G401 (cell line): ENCODE results near the gene SORL1. TPM values are rescaled to one million over a fixed set of nuclear protein-coding genes. Genes with fewer than 3 reads are reported as not detected.
"Not testable (repeated sequence)": the region's sequence is repeated elsewhere in the genome, so short reads cannot be mapped to it uniquely, and the experiment has no call there.

Source experiments
- DNase-seq: peaks from one replicate; pipeline ENCODE4 v3.0.0-alpha.2; 2015; ENCODE audit warnings: low spot score
- in situ Hi-C: cut with HindIII; loops from 2 replicates; pipeline ENCODE4 v1.10.0; 2016; ENCODE audit warnings: low sequenced_read_pairs, mixed read lengths
- total RNA-seq: library from RNA; depleted of rRNA; stranded (reverse); fragments of >200 nt; shearing (Covaris generic); gene quantifications from 2 replicates; pipeline ENCODE4 v1.2.3, GENCODE V29; 2014

SORL1 gene
- total RNA-seq, 1 experiment from 2014 or later = 0.14 TPM

- no peak for DNase-seq
- in situ Hi-C loops = no loop called here
Measured at GRCh38 chr11:121467471-121467870, 15.4 kb downstream of the SORL1 start.

DNA sequence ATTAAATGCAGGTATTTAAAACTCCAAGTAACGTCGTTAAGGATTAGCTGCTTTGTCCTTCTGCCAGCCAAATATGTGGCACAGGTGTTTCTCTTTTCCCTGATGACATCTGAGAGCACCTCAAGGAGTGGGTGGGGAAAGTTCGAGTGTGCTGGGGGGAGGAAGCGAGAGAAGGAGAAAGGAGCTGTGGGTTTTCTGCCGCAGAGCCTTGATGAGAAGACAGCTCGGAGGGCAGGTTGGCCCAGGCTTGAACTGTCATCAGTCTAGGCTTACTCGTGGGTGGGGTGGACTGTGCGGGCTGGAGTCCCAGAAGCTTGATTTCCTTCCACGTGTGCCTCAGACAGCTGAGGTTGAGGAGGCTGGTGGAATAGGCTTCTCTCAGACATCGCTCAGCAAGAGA lies 15.9 kb downstream of the SORL1 start:
- in situ Hi-C loops = no loop called here
- no peak for DNase-seq

GRCh38 chr11:121469910-121470309 lies 17.8 kb downstream of the SORL1 start:
- no peak for DNase-seq
- in situ Hi-C loops = no loop called here

DNA sequence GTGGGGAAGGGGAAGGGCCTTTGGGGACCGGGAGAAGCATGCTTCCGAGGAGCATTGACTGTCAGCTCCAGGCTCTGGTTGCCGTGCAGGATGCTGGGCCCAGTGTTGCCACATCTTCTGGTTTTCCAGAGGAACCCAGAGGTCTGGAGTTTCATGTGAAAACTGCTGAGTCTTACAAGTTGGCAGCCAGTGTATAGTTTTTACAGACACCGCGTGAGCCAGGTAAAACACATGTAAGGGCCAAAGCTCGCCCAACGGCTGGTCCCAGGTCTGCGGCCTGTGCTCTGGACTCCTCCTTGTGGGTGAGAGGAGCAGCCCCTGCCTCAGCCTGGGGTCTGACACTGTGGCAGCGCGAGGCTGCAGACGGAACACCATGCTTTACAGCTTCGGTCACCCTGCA lies 19.1 kb downstream of the SORL1 start:
- no peak for DNase-seq
- in situ Hi-C loops = no loop called here

- in situ Hi-C loops = no loop called here
- DNase-seq = no peak
Measured at GRCh38 chr11:121472312-121472711, 20.2 kb downstream of the SORL1 start.

DNA sequence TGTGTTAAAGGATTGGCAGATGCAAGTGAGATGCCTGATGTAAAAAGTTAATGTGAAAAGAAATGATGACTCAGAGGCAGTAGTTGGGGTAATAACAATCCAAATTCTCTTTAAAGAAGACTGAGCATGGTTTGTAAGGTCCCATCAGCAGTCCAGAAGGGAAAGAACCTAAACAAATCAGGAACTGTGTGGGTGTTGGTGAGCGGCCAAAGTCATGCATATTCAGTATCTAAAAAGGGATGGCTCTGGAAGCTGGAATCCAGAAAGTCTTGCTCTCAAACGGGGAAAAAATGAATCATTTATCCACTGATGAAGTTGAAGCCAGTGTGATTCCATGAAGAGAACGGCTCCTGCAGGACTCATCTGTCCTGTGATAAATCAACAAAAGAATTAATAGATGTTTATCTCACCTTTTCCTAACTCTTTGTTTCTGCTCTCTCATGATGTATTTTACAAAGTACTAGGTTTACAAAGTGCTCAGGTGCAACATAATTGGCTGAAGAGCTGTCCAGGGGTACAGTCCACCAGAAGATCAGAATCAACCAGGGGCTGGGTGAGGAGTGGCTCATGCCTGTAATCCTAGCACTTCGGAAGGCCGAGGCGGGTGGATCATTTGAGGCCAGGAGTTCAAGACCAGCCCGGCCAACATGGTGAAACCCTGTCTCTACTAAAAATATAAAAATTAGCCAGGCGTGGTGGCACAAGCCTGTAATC lies 21.1 kb downstream of the SORL1 start:
- no peak for DNase-seq
- in situ Hi-C loops = no loop called here

DNA sequence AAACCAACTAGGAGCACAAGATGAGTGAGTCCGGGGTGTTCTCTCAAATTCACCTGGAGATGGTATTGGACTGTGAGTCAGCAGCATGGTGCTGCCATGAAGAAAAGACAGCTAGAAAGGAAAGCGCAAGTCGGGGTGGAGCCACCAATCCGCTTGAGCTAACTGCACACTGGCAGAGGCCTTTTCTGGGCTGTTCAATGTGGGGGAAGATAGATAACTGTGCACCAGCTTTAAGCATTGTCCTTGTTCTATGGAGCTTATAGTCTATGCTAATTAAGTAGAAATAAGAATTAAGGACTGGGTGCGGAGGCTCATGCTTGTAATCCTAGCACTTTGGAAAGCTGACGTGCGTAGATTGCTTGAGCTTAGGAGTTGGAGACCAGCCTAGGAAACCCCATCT lies 22.6 kb downstream of the SORL1 start:
- no peak for DNase-seq
- in situ Hi-C loops = no loop called here

- in situ Hi-C loops = no loop called here
- DNase-seq = no peak
Measured at GRCh38 chr11:121476379-121477032, 24.4 kb downstream of the SORL1 start.

GRCh38 chr11:121478226-121478894 lies 26.2 kb downstream of the SORL1 start:
- in situ Hi-C loops = no loop called here
- no peak for DNase-seq

DNA sequence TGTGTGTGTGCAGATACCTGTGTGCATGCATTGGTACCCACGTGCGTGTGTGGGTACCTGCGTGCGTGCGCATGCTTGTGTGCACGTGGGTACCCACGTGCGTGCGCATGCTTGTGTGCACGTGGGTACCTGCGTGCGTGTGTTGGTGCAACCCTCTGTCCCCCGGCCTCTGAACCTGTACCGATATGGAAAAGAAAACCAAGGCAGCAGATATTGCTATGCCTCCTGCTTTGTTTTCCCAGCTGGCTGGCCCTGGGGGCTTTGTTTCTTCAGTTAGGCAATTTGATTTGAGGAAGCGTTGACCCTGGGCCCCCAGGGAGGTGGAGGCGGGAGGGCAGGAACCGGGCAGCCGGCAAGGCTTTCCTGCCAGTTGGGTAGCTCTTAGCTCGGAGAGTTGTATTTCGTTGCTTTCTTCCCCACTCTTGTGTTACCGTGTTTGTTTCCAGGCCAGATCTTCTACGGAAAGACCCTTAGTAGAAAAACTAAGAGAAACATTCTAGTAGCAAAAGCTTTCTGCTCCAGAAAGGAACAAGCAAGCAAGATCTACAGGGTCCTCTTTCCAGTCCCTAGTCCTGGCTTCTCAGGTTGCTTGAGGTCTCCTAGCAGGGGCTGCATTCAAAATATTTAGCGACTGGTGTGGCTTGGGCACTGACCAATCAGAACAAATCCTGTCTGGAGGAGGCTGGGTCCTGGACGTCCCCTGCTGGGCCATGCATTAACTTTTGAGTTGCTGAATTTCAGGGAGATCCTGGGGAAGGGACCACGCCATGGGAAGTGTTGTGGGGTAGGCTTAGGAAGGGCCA lies 27.0 kb downstream of the SORL1 start:
- in situ Hi-C loops = no loop called here
- DNase-seq = no peak

GRCh38 chr11:121479698-121480238 lies 27.7 kb downstream of the SORL1 start:
- no peak for DNase-seq
- in situ Hi-C loops = no loop called here

DNA sequence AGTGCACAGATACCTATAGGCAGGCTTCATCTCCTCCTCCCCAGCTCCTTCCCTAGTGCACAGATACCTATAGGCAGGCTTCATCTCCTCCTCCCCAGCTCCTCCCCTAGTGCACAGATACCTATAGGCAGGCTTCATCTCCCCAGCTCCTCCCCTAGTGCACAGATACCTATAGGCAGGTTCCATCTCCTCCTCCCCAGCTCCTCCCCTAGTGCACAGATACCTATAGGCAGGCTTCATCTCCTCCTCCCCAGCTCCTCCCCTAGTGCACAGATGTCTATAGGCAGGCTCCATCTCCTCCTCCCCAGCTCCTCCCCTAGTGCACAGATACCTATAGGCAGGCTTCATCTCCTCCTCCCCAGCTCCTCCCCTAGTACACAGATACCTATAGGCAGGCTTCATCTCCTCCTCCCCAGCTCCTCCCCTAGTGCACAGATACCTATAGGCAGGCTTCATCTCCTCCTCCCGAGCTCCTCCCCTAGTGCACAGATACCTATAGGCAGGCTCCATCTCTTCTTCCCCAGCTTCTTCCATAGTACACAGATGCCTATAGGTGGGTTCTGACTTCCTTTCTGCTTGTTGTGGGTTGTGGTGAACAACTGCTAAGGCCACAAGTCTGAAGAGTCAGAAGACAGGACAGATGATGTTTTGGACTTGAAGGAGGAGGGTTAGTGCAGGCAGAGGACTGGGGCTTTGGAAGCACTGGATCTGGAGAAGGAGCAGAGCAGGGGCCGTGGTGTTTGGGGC lies 29.5 kb downstream of the SORL1 start:
- in situ Hi-C loops, DNase-seq: not testable (repeated sequence)

- in situ Hi-C loops = no loop called here
- no peak for DNase-seq
Measured at GRCh38 chr11:121482231-121483129, 30.4 kb downstream of the SORL1 start.

- in situ Hi-C loops = no loop called here
Measured at GRCh38 chr11:121483805-121484480, 31.8 kb downstream of the SORL1 start.

DNA sequence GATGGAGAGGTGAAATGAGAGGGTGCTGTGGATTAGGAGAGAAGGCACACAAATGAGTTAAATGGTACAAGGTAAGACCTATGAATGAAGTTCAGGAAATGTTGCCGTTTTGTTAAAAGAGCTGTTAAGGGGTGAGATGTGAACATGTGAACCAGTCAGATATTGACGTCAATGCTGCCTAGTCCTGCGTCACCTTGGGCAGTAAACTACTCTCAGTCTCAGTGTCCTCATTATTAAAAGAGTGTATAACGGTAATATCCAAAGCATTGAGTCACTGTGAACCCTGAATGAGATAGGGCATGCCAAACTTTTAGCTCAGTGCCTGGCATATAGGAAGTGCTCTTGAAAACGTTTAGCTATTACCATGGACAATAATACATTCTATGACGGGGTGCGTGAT lies 33.1 kb downstream of the SORL1 start:
- no peak for DNase-seq
- in situ Hi-C loops = no loop called here

More at GRCh38 chr11:121483805-121484480, 31.8 kb downstream of the SORL1 start:
- no peak for DNase-seq

DNA sequence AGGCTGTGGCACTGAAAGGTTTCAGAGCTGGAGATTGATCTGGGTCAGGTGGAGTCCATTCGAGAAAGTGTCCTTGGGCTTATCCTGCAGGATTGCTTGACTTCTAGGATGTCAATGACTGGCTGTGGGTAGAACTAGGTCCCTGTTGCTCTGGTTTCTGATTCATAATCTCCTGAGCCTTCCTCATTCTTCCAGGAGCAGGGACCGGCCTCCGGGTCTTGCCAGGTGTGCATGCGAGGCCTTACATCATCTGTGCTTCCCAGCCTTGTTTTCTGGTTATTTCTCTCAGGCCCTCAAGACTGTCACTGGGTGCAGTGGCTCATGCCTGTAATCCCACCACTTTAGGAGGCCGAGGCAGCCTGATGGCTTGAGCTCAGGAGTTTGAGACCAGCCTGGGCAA lies 33.9 kb downstream of the SORL1 start:
- no peak for DNase-seq
- in situ Hi-C loops = no loop called here

- in situ Hi-C loops = no loop called here
- DNase-seq = no peak
Measured at GRCh38 chr11:121487191-121487590, 35.1 kb downstream of the SORL1 start.
